Activated CD4-positive, alpha-beta T cell treated with anti-CD3 and anti-CD28 coated beads, Interleukin-2, amount 10 ng/mL, durations not matched to agents 24 days and 14 days (primary cell): ENCODE results near the gene ADAMTS7. TPM values are rescaled to one million over a fixed set of nuclear protein-coding genes. Genes with fewer than 3 reads are reported as not detected.
A peak's percentile ranks its signal among the peaks of the same experiment; 100 is the strongest.

Experiments used
- DNase-seq: peaks from one replicate; pipeline ENCODE4 v3.0.0; 2022
- H3K27ac Mint-ChIP-seq: one replicate; pipeline ENCODE4 v1.8.0; 2022; ENCODE audit warnings: mild to moderate bottlenecking, mixed read lengths
- H3K27me3 Mint-ChIP-seq: one replicate; pipeline ENCODE4 v1.8.0; 2022; ENCODE audit warnings: mixed read lengths
- H3K36me3 Mint-ChIP-seq: one replicate; pipeline ENCODE4 v1.8.0; 2022; ENCODE audit warnings: low read depth, mild to moderate bottlenecking, mixed read lengths
- H3K4me1 Mint-ChIP-seq: one replicate; pipeline ENCODE4 v1.8.0; 2021; ENCODE audit warnings: mixed read lengths
- H3K4me3 Mint-ChIP-seq: one replicate; pipeline ENCODE4 v1.8.0; 2022; ENCODE audit warnings: mild to moderate bottlenecking, moderate library complexity, mixed read lengths
- H3K9me3 Mint-ChIP-seq: one replicate; pipeline ENCODE4 v1.8.0; 2021; ENCODE audit warnings: mixed read lengths
- intact Hi-C: fragments of 100-400 bp; cut with micrococcal nuclease; formaldehyde crosslinking; loops from one replicate; pipeline ENCODE4 v1.15.1; 2023
- total RNA-seq: library from RNA; stranded (reverse); gene quantifications from 2 replicates; pipeline ENCODE4 v1.2.3, GENCODE V29; 2022

ADAMTS7 gene
- total RNA-seq, 1 donor from 2014 or later = 1.3 TPM

DNA sequence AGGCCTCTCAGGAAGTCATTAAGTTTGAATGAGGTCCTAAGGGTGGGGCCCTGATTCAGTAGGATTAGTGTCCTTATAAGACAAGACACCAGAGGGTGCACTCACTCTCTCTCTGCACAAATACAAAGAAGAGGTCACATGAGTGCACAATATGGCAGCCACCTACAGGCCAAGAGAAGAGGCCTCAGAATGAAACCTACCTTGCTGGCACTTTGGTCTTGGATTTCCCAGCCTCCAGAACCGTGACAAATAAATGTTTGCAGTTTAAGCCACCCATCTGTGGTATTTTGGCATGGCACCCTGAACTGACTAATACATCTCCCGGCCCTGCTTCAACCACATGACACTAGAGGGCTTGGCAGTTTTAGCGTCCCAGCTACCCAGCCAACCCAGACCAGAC lies 96.4 kb downstream of the ADAMTS7 start:
- intact Hi-C loops = no loop called here

DNA sequence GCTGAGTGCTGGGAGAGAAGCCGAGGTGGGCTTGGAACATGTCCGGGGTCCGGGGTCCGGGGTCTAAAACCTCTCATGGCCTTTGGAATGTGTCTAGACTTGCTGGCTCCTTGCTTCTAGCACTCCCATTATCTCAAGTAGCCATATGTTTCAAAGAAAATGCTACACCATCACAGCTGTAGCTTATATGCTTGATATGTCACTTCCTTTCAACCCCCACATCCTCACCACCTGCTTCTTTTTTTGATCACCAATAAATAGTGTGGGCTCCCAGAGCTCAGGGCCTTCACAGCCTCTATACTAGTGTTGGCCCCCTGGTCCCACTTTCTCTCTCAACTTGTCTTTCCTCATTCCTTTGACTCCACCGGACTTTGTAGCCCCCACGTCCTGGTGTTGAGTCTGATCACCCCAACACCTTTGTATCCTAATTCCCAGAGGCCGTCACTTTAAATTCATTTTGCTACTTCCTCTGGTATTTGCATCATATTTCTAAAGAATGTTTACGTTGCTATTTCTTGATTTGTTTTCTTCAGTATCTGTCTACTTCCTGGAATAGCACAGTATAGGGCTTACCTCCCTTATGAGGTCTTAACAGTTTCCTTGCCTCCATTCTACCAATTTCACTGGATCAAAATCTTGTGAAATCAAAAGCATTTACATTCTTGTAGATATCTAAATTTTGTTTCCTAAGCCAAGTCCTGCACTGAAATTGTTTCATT lies 98.3 kb downstream of the ADAMTS7 start:
- peaks cover 5% of the 10 kb centered on the region for H3K4me1 Mint-ChIP-seq
- no peak overlapping the region for H3K4me3 Mint-ChIP-seq
- H3K9me3 Mint-ChIP-seq = peaks cover 8% of the 10 kb centered on the region
- intact Hi-C loops = no loop called here
- peaks cover 18% of the 10 kb centered on the region for H3K27me3 Mint-ChIP-seq
- no peak for DNase-seq
- no peak overlapping the region for H3K27ac Mint-ChIP-seq
- H3K36me3 Mint-ChIP-seq = no peaks in the 10 kb centered on the region

More for the DNA sequence above, 96.4 kb downstream of the ADAMTS7 start:
- peaks cover 8% of the 10 kb centered on the region for H3K9me3 Mint-ChIP-seq
- no peak overlapping the region for H3K4me3 Mint-ChIP-seq
- H3K4me1 Mint-ChIP-seq = peaks cover 2% of the 10 kb centered on the region
- H3K27me3 Mint-ChIP-seq = peaks cover 23% of the 10 kb centered on the region
- H3K36me3 Mint-ChIP-seq = no peaks in the 10 kb centered on the region
- DNase-seq = peak; percentile 55
- H3K27ac Mint-ChIP-seq = no peak overlapping the region

DNA sequence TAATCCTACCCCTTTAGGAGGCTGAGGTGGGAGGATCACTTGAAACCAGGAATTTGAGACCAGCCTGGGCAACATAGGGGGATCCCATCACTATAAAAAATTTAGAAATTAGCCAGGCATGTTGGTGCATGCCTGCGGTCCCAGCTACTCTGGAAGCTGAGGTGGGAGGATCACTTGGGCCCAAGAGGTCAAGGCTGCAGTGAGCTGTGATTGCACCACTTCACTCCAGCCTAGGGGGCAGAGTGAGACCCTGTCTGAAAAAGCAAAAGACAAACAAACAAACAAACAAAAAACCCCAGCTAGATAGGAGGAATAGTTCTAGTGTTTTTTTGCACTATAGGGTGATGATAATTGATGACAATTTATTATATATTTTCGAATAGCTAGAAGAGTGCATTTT lies 99.6 kb downstream of the ADAMTS7 start:
- peaks cover 8% of the 10 kb centered on the region for H3K9me3 Mint-ChIP-seq
- intact Hi-C loops = no loop called here
- no peak overlapping the region for H3K4me3 Mint-ChIP-seq
- H3K36me3 Mint-ChIP-seq = no peaks in the 10 kb centered on the region
- DNase-seq = no peak
- H3K27ac Mint-ChIP-seq = no peak overlapping the region
- peaks cover 24% of the 10 kb centered on the region for H3K27me3 Mint-ChIP-seq
- H3K4me1 Mint-ChIP-seq = peaks cover 5% of the 10 kb centered on the region

- no peak overlapping the region for H3K4me3 Mint-ChIP-seq
- peak; percentile 91 for DNase-seq
- H3K27ac Mint-ChIP-seq = no peak overlapping the region
- H3K4me1 Mint-ChIP-seq = peaks cover 5% of the 10 kb centered on the region
- no peaks in the 10 kb centered on the region for H3K36me3 Mint-ChIP-seq
- peaks cover 30% of the 10 kb centered on the region for H3K27me3 Mint-ChIP-seq
- peaks cover 2% of the 10 kb centered on the region for H3K9me3 Mint-ChIP-seq
- intact Hi-C loops = loop anchor here (1.0 to 2.0 kb wide), 2 partner anchors 71 to 91 kb away; no protein-coding TSS in a partner anchor
Observed at GRCh38 chr15:78709263-78709882, 101.9 kb downstream of the ADAMTS7 start.

Other genes starting within 250 kb of the ADAMTS7 start
- gene CHRNA5, start 245.9 kb downstream of the ADAMTS7 start, total RNA-seq = 8.9 and 10.1 TPM in 2 replicates
- not detected in 2 replicates for gene CHRNA3, start 190.5 kb downstream of the ADAMTS7 start, total RNA-seq
- not detected in 2 replicates for gene CHRNB4, start 170.3 kb downstream of the ADAMTS7 start, total RNA-seq
- 280 and 289 TPM in 2 replicates for gene MORF4L1, start 61.4 kb upstream of the ADAMTS7 start, total RNA-seq
- 40.5 and 43.9 TPM in 2 replicates for gene CTSH, start 133.6 kb upstream of the ADAMTS7 start, total RNA-seq